ENCODE data around the gene METAP1D. TPM values are rescaled to one million over a fixed set of nuclear protein-coding genes. Genes with fewer than 3 reads are reported as not detected.

METAP1D gene
- total and polyA plus RNA-seq, 8 donors = 2.9 to 16.2 (median 4.7) TPM

DNA sequence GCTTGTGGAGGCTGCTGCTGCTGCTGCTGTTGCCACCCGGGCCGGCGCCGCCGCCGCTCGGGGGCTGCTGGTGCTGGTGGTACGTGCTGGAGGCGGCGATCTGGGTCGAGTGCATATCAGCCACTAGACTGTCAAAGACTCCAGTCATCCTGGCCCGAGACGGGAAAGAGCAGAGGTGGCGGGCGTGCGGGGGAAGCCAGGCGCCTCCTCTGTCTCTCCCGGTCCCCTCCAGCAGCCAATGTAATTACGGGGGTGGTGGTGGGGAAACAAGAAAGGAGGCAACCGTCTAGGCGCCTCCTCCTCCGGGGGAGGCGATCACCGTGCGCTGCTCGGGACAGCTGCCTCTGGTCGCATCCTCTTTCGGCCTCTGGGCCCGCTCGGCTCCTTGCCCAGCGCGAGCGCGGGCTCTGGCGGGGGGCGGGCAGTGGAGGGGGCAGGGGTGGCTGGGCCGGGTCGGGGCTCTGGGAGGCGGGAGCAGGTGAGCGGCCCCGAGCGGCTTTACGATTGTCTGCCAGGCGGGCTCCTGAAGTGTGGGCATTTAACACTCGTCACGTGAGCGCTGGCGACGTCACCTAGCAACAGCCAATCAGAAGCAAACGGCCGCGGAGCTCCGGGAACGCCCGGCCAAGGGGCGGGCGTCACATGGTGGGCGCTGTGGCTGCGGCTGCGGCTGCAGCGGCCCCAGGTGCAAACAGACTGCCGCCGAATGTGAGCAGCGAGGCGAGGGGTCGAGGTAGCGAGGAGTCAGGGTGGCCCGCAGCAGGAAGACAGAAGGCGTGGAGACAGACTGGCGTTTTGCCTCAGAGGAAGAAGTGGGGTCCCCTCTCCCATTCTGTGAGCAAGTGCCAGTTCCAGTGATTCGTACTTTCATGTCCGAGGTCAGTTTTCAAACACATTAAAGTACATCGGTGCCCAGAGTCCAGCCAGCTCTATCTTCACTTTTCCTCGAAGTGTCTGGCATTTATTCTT, 102.9 kb downstream of the METAP1D start, which contains the start of gene DLX2:
Gene DLX2, minus strand, starts transcription at position 510 of the 969 bp plus-strand sequence. Its CDS starts 362 bp downstream, at position 148.
- peak; percentile 78 to 95 for DNase-seq
- Histone ChIP-seq H3K27me3 (peaks cover 61 to 100% (median 100%) of the 10 kb centered on the region in 3 donors), H3K4me1 (peaks cover 61 to 81% (median 67%) of the 10 kb centered on the region in 4 donors), H3K36me3 (no peaks in the 10 kb centered on the region), H3K27ac (no peak within 1 kb of the TSS), H3K9me3 (no peaks in the 10 kb centered on the region), H3K4me3 (peak within 1 kb of the TSS; percentile 43 to 60 (median 54))
- WGBS, 5 donors = 1 to 2% (median 1%) methylated on average over 21 to 74 of the region's 74 CpGs
- no peak for TF ChIP-seq CTCF (IDR thresholded peaks at IDR 0.05)
- no peak for TF ChIP-seq EP300 (IDR thresholded peaks at IDR 0.05)
- no peak for TF ChIP-seq POLR2A (IDR thresholded peaks at IDR 0.05)
- TF ChIP-seq POLR2AphosphoS5 (IDR thresholded peaks at IDR 0.05) = no peak
- intact Hi-C loops (cut with DNase I; ENCODE audit: low total_unique reads) = loop anchor here (10.0 kb wide), 2 partner anchors 288 to 398 kb away; no protein-coding TSS in a partner anchor

DNA sequence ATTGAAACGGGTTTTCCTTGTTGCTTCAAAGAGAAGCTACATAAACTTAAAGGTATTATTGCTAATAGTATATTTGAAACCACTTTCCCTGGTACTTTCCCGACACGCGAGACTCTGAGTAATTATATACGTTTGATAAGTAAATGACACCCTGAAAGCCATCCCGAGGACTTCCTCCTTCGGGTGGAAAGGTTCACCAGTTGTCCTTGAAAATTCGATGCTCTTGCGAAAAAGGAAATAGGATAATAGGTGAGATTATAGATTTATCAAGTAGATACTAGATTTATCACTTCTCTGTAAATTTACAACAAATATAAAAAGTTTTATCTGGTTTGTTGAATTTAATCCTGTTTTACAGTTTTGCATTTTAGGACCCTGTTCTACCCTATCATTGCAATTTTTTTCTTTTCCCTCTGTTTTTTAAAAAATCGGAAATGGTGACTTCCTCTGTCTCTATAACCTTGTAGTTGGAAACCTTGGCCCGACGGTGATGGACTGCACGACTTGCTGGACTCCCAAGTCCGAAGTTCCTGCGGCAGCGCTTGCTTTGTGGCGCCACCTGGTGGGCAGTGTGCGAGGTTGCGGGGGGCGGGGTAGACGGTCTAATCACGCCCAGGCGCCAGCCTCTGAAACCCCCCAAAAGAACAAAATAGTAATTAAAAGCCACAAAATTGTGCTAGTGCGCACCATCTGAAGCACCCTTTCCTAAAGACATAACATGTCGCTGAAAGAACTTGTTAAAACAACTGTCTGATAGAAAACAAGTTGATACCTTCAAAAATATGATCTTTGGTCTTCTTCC, 103.9 kb downstream of the METAP1D start:
- no peaks in the 10 kb centered on the region for H3K9me3 ChIP-seq
- WGBS, 5 donors = 3 to 4% (median 4%) methylated on average over 25 of the region's 25 CpGs
- TF ChIP-seq POLR2AphosphoS5 (IDR thresholded peaks at IDR 0.05) (no peak), CTCF (IDR thresholded peaks at IDR 0.05) (peak in 5 of 7 experiments; percentile 65 to 85 (median 76))
- peaks cover 58 to 100% (median 100%) of the 10 kb centered on the region in 3 donors for H3K27me3 ChIP-seq
- no peaks in the 10 kb centered on the region for H3K36me3 ChIP-seq
- no peak overlapping the region for H3K27ac ChIP-seq
- H3K4me1 ChIP-seq = peaks cover 60 to 78% (median 71%) of the 10 kb centered on the region in 4 donors
- peak overlapping the region in 3 of 4 donors; percentile 52 to 60 (median 56) for H3K4me3 ChIP-seq
- intact Hi-C loops (cut with DNase I; ENCODE audit: low total_unique reads) = loop anchor here (10.0 kb wide), 2 partner anchors 289 to 399 kb away; no protein-coding TSS in a partner anchor
- peak; percentile 82 to 94 for DNase-seq

- TF ChIP-seq POLR2AphosphoS5 (IDR thresholded peaks at IDR 0.05) (no peak), POLR2A (IDR thresholded peaks at IDR 0.05) (no peak), EP300 (IDR thresholded peaks at IDR 0.05) (no peak), CTCF (IDR thresholded peaks at IDR 0.05) (no peak)
- Histone ChIP-seq H3K27me3 (peaks cover 41 to 100% (median 93%) of the 10 kb centered on the region in 3 donors), H3K9me3 (no peaks in the 10 kb centered on the region), H3K27ac (no peak overlapping the region), H3K4me3 (peak overlapping the region in 1 of 4 donors; percentile 37), H3K4me1 (peaks cover 41 to 58% (median 54%) of the 10 kb centered on the region in 4 donors), H3K36me3 (no peaks in the 10 kb centered on the region)
- intact Hi-C loops (cut with DNase I; ENCODE audit: low total_unique reads) = loop anchor here (10.0 kb wide), 2 partner anchors 291 to 401 kb away; no protein-coding TSS in a partner anchor
- WGBS, 5 donors = 9 to 15% (median 11%) methylated on average over 23 of the region's 23 CpGs
- DNase-seq = no peak
These were observed 105.8 kb downstream of the METAP1D start for GRCh38 chr2:172105471-172106107.

Measured in stomach (tissue), 9 donors.